Measurements from ENCODE around the gene PNRC1.
"Not testable (repeated sequence)": the region's sequence is repeated elsewhere in the genome, so short reads cannot be mapped to it uniquely, and the experiment has no call there.

Gene PNRC1

DNA sequence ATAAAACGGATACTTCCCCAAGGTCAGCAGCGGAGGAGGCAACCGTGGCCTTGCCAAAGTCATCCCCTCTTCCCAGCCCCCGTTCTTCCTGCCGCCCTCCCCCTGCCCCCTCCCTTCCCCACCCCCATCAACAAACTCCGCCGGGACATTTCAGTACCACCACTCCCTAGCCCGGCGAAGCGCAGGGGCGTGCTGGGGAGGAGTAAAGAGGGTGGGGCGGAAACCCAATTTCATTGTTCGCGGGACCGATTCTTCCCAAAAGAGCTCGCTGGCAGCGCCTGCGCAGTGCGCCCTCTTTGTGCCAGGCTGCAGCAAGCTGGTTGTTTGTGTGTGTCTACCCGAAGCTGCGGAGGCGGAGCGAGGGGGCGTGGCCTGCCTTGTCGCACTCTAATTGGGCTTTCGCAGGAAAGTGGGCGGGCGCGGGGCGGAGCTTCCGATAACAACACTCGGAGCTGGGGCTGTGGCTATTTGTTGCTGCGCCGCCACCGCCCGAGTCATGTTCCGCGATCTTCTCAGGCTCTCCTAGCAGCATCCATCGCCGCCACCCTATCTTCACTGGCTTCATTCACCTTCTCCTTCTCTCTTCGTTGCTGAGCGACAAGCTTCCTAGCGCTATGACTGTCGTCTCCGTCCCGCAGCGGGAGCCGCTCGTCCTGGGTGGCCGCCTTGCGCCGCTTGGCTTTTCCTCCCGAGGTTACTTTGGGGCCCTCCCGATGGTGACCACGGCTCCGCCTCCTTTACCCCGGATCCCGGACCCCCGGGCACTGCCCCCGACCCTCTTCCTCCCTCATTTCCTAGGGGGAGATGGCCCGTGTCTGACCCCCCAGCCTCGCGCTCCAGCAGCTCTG lies at the start of gene PNRC1:
PNRC1 (plus strand) TSS at position 471 of the 848 bp plus-strand sequence; CDS start at position 615, 144 bp downstream.
- no peak for TF ChIP-seq Cebpa-rat (IDR thresholded peaks at IDR 0.05)
- peaks cover 27% of the 10 kb centered on the region for H3K36me3 ChIP-seq
- peak within 1 kb of the TSS; percentile 96 for H3K9ac ChIP-seq
- peaks cover 39% of the 10 kb centered on the region for H4K20me1 ChIP-seq
- H3K4me3 ChIP-seq = peak within 1 kb of the TSS; percentile 88
- H3K4me1 ChIP-seq = peaks cover 21% of the 10 kb centered on the region
- H3K9me3 ChIP-seq = no peaks in the 10 kb centered on the region
- peak within 1 kb of the TSS; percentile 97 for H3K27ac ChIP-seq
- H3K27me3 ChIP-seq = no peaks in the 10 kb centered on the region
- H3K4me2 ChIP-seq = peak within 1 kb of the TSS; percentile 75

DNA sequence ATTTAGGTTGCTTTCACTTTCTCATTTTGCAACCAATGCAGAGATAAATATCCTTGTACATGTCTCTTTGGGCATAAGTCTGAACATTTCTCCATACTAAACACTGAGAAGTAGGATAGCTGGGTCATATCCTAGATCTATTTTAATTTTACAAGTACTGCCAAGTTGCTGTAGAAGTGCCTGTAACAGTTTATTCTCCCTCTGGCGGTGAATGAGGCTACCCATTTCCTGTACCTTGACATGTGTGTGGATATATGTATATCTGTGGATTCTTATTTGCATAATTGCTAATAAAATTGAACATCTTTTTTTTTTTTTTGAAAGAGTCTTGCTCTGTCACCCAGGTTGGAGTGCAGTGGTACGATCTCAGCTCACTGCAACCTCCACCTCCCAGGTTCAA lies 48.0 kb upstream of the PNRC1 start:
- Histone ChIP-seq H3K36me3 (no peaks in the 10 kb centered on the region), H3K27ac (no peak overlapping the region), H3K4me2 (no peak overlapping the region)

GRCh38 chr6:89033461-89033860 lies 47.1 kb upstream of the PNRC1 start:
- H4K20me1 ChIP-seq = no peaks in the 10 kb centered on the region
- H3K36me3 ChIP-seq = no peaks in the 10 kb centered on the region
- H3K27ac ChIP-seq = no peak overlapping the region
- no peaks in the 10 kb centered on the region for H3K27me3 ChIP-seq
- no peaks in the 10 kb centered on the region for H3K4me1 ChIP-seq
- no peak overlapping the region for H3K9ac ChIP-seq
- H3K9me3 ChIP-seq = peaks cover 13% of the 10 kb centered on the region
- H3K4me2 ChIP-seq = no peak overlapping the region
- no peak overlapping the region for H3K4me3 ChIP-seq
- no peak for TF ChIP-seq Cebpa-rat (IDR thresholded peaks at IDR 0.05)

More for the DNA sequence above, 48.0 kb upstream of the PNRC1 start:
- no peak for TF ChIP-seq Cebpa-rat (IDR thresholded peaks at IDR 0.05)
- H3K4me3 ChIP-seq = no peak overlapping the region
- no peaks in the 10 kb centered on the region for H3K27me3 ChIP-seq
- no peaks in the 10 kb centered on the region for H3K4me1 ChIP-seq
- no peaks in the 10 kb centered on the region for H4K20me1 ChIP-seq
- H3K9me3 ChIP-seq = peaks cover 5% of the 10 kb centered on the region; the same call in 1 of the 2 replicates
- no peak overlapping the region for H3K9ac ChIP-seq

GRCh38 chr6:89034116-89034515 lies 46.4 kb upstream of the PNRC1 start:
- H3K9me3 ChIP-seq = peaks cover 13% of the 10 kb centered on the region
- not testable (repeated sequence) for H3K27me3 ChIP-seq, H3K4me2 ChIP-seq, H3K4me1 ChIP-seq, H3K9ac ChIP-seq, H3K27ac ChIP-seq, H3K36me3 ChIP-seq, H4K20me1 ChIP-seq, H3K4me3 ChIP-seq

- H3K4me2 ChIP-seq = no peak overlapping the region
- no peaks in the 10 kb centered on the region for H4K20me1 ChIP-seq
- peaks cover 13% of the 10 kb centered on the region for H3K9me3 ChIP-seq
- no peak for TF ChIP-seq Cebpa-rat (IDR thresholded peaks at IDR 0.05)
- H3K27me3 ChIP-seq = no peaks in the 10 kb centered on the region
- no peak overlapping the region for H3K9ac ChIP-seq
- no peaks in the 10 kb centered on the region for H3K4me1 ChIP-seq
- no peak overlapping the region for H3K27ac ChIP-seq
- no peak overlapping the region for H3K4me3 ChIP-seq
- no peaks in the 10 kb centered on the region for H3K36me3 ChIP-seq
Measured at GRCh38 chr6:89034586-89035251, 45.8 kb upstream of the PNRC1 start.

DNA sequence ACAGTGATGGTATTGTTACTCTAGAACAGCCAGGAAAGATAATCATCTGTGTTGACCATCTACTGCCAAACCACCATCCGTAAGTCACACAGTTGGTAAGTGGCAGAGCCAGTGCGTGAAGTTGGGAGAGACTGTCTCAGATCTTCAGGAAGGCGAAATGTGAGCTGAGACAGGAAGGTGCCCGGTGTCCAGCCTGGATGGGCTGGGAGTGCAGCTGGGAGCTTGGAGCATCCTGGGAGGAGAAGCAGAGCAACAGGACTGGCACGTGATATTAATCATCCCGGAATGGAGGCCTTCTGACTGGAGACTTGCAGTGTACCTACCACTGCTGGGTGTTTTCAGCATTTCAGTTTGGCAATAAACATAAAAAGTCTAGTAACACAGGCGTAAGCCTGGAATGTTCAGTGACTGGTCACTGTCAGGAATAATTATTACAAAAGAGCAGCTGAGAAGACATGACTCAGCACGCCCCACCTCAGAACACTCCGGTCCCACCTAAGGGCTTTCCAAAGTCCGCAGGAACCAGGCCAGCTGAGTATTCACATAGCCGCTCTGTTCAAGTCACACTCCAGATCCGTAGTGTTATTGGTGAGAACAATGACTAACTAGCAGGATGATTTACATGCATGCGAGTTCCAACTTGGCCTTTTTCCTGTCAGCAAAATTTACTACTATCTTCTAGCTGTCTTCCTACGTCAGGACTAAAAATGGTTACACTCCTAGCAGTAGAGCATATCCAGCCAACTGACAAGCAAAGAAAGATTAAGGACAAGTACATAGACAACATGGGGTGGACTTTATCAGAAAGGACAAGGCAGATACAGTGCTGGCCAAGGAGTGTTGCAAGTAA lies 45.1 kb upstream of the PNRC1 start:
- Histone ChIP-seq H3K4me1 (no peaks in the 10 kb centered on the region), H3K27me3 (no peaks in the 10 kb centered on the region), H3K36me3 (no peaks in the 10 kb centered on the region), H4K20me1 (no peaks in the 10 kb centered on the region), H3K9me3 (peaks cover 13% of the 10 kb centered on the region), H3K4me2 (no peak overlapping the region), H3K27ac (no peak overlapping the region), H3K4me3 (no peak overlapping the region), H3K9ac (no peak overlapping the region)
- no peak for TF ChIP-seq Cebpa-rat (IDR thresholded peaks at IDR 0.05)

DNA sequence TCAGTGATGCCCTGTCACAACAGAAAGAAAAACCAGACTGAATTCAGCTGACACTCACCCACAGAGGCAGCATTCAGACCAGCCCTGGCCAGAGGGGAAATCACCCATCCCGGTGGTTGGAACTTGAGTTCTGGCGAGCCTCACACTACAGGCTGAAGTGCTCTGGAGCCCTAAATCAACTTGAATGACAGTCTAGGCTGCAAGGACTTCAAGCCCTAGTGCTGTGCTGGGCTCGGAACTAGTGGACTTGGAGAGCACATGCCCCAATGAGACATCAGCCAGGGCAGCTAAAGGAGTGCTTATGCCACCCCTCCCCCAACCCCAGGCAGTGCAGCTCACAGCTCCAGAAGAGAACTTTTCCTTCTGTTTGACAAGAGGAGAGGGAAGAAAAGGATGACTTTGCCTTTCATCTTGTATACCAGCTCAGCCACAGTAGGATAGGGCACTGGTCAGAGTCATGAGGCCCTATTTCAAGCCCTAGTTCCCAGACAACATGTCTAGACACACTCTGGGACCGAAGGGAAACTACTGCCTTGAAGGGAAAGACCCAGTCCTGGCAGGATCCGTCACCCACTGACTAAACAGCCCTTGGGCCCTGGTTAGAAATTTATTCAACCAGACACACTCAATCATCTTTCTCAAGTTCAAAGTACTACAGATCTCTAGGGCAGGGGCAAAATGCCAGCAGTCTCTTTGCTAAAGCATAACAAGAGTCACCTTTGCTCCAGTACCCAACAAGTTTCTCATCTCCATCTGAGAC lies 43.2 kb upstream of the PNRC1 start:
- H3K4me3 ChIP-seq = no peak overlapping the region
- H3K27ac ChIP-seq = no peak overlapping the region
- H4K20me1 ChIP-seq = no peaks in the 10 kb centered on the region
- H3K9ac ChIP-seq = no peak overlapping the region
- H3K4me1 ChIP-seq = no peaks in the 10 kb centered on the region
- TF ChIP-seq Cebpa-rat (IDR thresholded peaks at IDR 0.05) = no peak
- no peak overlapping the region for H3K4me2 ChIP-seq
- H3K27me3 ChIP-seq = no peaks in the 10 kb centered on the region
- H3K36me3 ChIP-seq = no peaks in the 10 kb centered on the region
- H3K9me3 ChIP-seq = peaks cover 13% of the 10 kb centered on the region

GRCh38 chr6:89037901-89038293 lies 42.7 kb upstream of the PNRC1 start:
- H3K9me3 ChIP-seq = peaks cover 13% of the 10 kb centered on the region
- not testable (repeated sequence) for H3K36me3 ChIP-seq, H3K27ac ChIP-seq, H3K4me3 ChIP-seq, H3K4me1 ChIP-seq, H3K4me2 ChIP-seq, H4K20me1 ChIP-seq, H3K27me3 ChIP-seq, H3K9ac ChIP-seq

DNA sequence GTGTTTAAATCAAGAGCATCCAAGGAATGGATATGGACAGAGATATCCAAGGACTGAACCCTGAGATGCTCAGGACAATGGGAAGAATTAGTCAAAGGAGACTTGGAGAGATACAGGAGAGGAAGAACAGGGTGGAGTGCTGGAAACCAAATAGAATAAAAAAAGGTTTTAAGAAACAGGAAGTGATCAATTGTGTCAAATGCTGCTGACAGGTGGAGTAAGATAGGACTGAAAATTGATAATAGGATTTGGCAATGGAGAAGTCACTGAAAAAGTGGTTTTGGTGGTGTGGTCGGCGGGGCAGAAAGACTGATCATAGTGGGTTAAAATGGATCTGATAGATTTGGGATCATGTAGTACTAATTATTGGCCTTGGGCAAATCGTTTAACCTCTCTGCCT lies 37.9 kb upstream of the PNRC1 start:
- Histone ChIP-seq H3K27ac (no peak overlapping the region), H3K27me3 (no peaks in the 10 kb centered on the region), H3K36me3 (no peaks in the 10 kb centered on the region), H3K9ac (no peak overlapping the region), H3K4me1 (no peaks in the 10 kb centered on the region), H3K4me2 (no peak overlapping the region), H4K20me1 (no peaks in the 10 kb centered on the region), H3K4me3 (no peak overlapping the region), H3K9me3 (peaks cover 8% of the 10 kb centered on the region; the same call in 1 of the 2 replicates)
- no peak for TF ChIP-seq Cebpa-rat (IDR thresholded peaks at IDR 0.05)

Data from BLaER1 (cell line).